ENCODE measurements around the gene CHIA. TPM values are rescaled to one million over a fixed set of nuclear protein-coding genes. Genes with fewer than 3 reads are reported as not detected.
"Not testable (repeated sequence)": the region's sequence is repeated elsewhere in the genome, so short reads cannot be mapped to it uniquely, and the experiment has no call there.

CHIA gene
- total and polyA plus RNA-seq, 12 donors: 0.07 to 0.19 TPM; not detected in 10

DNA sequence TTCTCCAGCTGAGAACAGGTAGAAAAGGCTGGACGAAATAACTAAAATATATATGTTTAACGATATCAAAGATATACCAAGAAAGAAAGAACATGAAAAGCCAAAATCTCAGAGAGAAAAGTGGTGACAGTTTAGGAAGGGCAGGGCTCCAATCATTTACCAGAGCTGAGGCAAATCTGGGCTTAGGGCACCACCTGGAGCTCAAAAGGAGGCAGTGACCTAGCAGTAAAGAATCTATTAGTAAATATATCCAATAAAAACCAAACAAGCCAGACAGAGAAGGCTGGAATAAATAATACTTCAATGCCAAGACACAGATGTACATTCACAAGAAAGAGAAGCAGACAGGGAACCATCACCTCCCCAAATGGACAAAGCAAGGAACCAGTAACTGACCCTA is 43.5 kb downstream of the CHIA start:
- intact Hi-C loops (cut with DNase I): loop anchor here in 1 of 2 donors (10.0 kb wide), 1 partner anchor 79 kb away; no protein-coding TSS in a partner anchor
- Histone ChIP-seq H3K4me1 (replicated peaks in 1 of 2) (no peaks in the 10 kb centered on the region), H3K27me3 (no peaks in the 10 kb centered on the region), H3K36me3 (replicated peaks in 1 of 2) (no peaks in the 10 kb centered on the region), H3K4me3 (no peak overlapping the region), H3K27ac (no peak overlapping the region), H3K9me3 (replicated peaks in 1 of 3) (no peaks in the 10 kb centered on the region)
- WGBS, 4 donors: 48 to 59% (median 50%) methylated on average over 2 of the region's 2 CpGs
- no peak for TF ChIP-seq POLR2A (IDR thresholded peaks at IDR 0.05)
- TF ChIP-seq, protein P1, sequence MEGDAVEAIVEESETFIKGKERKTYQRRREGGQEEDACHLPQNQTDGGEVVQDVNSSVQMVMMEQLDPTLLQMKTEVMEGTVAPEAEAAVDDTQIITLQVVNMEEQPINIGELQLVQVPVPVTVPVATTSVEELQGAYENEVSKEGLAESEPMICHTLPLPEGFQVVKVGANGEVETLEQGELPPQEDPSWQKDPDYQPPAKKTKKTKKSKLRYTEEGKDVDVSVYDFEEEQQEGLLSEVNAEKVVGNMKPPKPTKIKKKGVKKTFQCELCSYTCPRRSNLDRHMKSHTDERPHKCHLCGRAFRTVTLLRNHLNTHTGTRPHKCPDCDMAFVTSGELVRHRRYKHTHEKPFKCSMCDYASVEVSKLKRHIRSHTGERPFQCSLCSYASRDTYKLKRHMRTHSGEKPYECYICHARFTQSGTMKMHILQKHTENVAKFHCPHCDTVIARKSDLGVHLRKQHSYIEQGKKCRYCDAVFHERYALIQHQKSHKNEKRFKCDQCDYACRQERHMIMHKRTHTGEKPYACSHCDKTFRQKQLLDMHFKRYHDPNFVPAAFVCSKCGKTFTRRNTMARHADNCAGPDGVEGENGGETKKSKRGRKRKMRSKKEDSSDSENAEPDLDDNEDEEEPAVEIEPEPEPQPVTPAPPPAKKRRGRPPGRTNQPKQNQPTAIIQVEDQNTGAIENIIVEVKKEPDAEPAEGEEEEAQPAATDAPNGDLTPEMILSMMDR (IDR thresholded peaks at IDR 0.05): peak; percentile 30 to 60 (median 38)
- peak in 5 of 7 donors; percentile 16 to 46 (median 35) for DNase-seq

DNA sequence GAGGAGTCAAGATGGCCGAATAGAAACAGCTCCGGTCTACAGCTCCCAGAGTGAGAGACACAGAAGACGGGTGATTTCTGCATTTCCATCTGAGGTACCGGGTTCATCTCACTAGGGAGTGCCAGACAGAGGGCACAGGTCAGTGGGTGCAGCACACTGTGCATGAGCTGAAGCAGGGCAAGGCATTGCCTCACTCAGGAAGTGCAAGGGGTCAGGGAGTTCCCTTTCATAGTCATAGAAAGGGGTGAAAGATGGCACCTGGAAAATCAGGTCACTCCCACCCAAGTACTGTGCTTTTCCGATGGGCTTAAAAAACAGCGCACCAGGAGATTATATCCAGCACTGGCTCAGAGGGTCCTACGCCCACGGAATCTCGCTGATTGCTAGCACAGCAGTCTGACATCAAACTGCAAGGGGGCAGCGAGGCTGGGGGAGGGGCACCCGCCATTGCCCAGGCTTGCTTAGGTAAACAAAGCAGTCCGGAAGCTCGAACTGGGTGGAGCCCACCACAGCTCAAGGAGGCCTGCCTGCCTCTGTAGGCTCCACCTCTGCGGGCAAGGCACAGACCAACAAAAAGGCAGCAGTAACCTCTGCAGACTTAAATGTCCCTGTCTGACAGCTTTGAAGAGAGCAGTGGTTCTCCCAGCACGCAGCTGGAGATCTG is 44.7 kb downstream of the CHIA start:
- H3K27ac ChIP-seq; H3K27me3 ChIP-seq; H3K36me3 ChIP-seq (replicated peaks in 1 of 2); H3K4me3 ChIP-seq; H3K9me3 ChIP-seq (replicated peaks in 1 of 3); H3K4me1 ChIP-seq (replicated peaks in 1 of 2); DNase-seq: not testable (repeated sequence)
- 78 to 86% (median 82%) methylated on average over 10 to 14 of the region's 15 CpGs for WGBS, 4 donors
- intact Hi-C loops (cut with DNase I): loop anchor here in 1 of 2 donors (10.0 kb wide), 1 partner anchor 81 kb away; no protein-coding TSS in a partner anchor

DNA sequence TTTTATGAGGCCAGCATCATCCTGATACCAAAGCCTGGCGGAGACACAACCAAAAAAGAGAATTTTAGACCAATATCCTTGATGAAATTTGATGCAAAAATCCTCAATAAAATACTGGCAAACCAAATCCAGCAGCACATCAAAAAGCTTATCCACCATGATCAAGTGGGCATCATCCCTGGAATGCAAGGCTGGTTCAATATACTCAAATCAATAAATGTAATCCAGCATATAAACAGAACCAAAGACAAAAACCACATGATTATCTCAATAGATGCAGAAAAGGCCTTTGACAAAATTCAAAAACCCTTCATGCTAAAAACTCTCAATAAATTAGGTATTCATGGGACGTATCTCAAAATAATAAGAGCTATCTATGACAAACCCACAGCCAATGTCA is 48.2 kb downstream of the CHIA start:
- H3K27me3 ChIP-seq; H3K9me3 ChIP-seq (replicated peaks in 1 of 3); H3K36me3 ChIP-seq (replicated peaks in 1 of 2); H3K27ac ChIP-seq; H3K4me1 ChIP-seq (replicated peaks in 1 of 2); DNase-seq; H3K4me3 ChIP-seq: not testable (repeated sequence)
- 63 to 75% (median 70%) methylated on average over 2 of the region's 2 CpGs for WGBS, 4 donors
- intact Hi-C loops (cut with DNase I): loop anchor here in 1 of 2 donors (10.0 kb wide), 1 partner anchor 84 kb away; no protein-coding TSS in a partner anchor

DNA sequence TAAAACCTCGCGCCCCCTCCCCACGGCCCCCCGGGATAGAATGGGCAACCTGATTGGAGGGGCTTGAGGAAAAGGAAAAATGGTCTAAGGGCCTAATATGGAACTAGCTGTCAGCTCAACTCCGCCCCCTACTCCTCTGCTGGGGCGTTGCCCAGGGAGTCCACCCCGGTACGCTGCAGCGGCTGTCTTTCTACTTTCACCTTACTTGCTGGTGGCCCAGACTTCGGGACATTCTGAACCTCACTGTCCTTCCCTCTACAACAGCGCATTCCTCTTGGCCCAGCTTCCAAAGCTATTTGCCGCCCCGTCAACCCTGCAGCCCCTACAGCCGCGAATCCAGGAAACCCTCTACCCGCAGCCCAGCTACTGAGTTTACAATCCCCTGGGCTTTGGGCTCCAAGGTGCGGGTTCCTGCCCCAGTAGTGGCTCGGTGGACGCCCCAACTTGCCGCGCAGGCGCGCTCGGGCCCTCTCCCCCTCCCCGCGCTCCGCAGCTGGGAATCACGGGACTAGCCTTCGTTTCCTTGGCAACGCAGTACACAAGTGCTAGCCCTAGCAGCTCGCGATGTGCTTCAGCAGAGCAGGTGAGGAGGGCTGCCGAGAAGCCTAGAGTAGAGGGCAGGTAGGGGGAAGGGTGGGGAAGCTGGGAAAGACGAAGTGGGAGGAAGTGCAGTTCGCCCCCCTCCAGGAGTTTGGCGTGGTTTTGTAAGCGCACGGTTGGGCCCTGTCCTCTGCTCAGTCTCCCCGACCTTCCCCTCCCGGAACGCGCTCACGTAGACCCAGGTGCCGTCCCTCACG is 55.6 kb downstream of the CHIA start:
- peak; percentile 87 to 93 (median 89) for DNase-seq
- WGBS, 4 donors: 1 to 4% (median 2%) methylated on average over 18 to 45 of the region's 45 CpGs
- Histone ChIP-seq H3K4me3 (peak overlapping the region; percentile 28 to 62 (median 48)), H3K27me3 (no peaks in the 10 kb centered on the region), H3K36me3 (replicated peaks in 1 of 2) (no peaks in the 10 kb centered on the region), H3K4me1 (replicated peaks in 1 of 2) (peaks cover 4 to 6% of the 10 kb centered on the region in 2 donors), H3K27ac (peak overlapping the region in 4 of 5 donors; percentile 55 to 70 (median 63)), H3K9me3 (replicated peaks in 1 of 3) (no peaks in the 10 kb centered on the region)
- peak in 1 of 2 donors; percentile 74 for TF ChIP-seq POLR2A (IDR thresholded peaks at IDR 0.05)
- TF ChIP-seq, protein P1 (IDR thresholded peaks at IDR 0.05): no peak
- intact Hi-C loops (cut with DNase I): no loop called here

DNA sequence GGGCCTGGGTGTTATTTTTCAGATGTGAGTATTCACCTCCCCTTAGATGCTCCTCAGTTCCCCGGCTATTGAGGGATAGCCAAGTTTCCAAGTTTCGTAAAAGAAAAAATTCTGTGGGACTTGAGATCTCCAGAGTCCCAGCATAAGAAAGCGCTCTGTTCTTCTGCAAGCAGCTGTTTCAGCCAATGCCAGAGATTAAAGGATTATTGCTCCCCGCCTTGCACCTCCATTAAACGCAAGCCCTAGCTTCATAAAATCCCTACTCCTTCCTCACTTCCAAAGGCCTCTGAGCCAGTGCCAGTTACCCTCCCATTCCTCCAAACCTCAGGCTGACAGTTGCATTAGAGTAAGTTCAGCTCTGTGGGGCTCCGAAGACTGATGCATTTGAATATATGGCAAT is 56.4 kb downstream of the CHIA start:
- no peak for TF ChIP-seq POLR2A (IDR thresholded peaks at IDR 0.05)
- TF ChIP-seq, protein P1 (IDR thresholded peaks at IDR 0.05): no peak
- Histone ChIP-seq H3K4me3 (peak overlapping the region in 2 of 4 donors; percentile 44 to 62), H3K4me1 (replicated peaks in 1 of 2) (peaks cover 4 to 6% of the 10 kb centered on the region in 2 donors), H3K27me3 (no peaks in the 10 kb centered on the region), H3K36me3 (replicated peaks in 1 of 2) (no peaks in the 10 kb centered on the region), H3K9me3 (replicated peaks in 1 of 3) (no peaks in the 10 kb centered on the region), H3K27ac (no peak overlapping the region)
- WGBS, 4 donors: 59 to 66% (median 63%) methylated on average over 6 of the region's 6 CpGs
- intact Hi-C loops (cut with DNase I): no loop called here
- no peak for DNase-seq
